Stimulated activated CD8-positive, alpha-beta memory T cell treated with anti-CD3 and anti-CD28 coated beads, Interleukin-15, amount 100 ng/mL, for 24 hours (primary cell): ENCODE data around the gene ETV5.

ENCODE experiments used
- DNase-seq: peaks from one replicate; pipeline ENCODE4 v3.0.0-alpha.2; 2020; ENCODE audit warnings: low read depth

ETV5 gene

GRCh38 chr3:186108941-186109865, at the start of gene ETV5:
TSS of gene ETV5 (minus strand) at chr3:186109089. CDS start at chr3:186105868, 3,221 bp downstream.
- DNase-seq: peak; percentile 79

- no peak for DNase-seq
These were observed 45.8 kb upstream of the ETV5 start for GRCh38 chr3:186154641-186155040.

- no peak for DNase-seq
These were observed 44.0 kb upstream of the ETV5 start for GRCh38 chr3:186152889-186153292.

- DNase-seq: no peak
These were observed 43.5 kb upstream of the ETV5 start for GRCh38 chr3:186152361-186152798.

GRCh38 chr3:186151077-186151971, 42.4 kb upstream of the ETV5 start:
- no peak for DNase-seq

GRCh38 chr3:186150041-186150830, 41.3 kb upstream of the ETV5 start:
- DNase-seq: no peak

- DNase-seq: no peak
These were observed 40.6 kb upstream of the ETV5 start for GRCh38 chr3:186149319-186149960.

- DNase-seq: no peak
These were observed 35.4 kb upstream of the ETV5 start for GRCh38 chr3:186144257-186144656.

GRCh38 chr3:186143250-186143649, 34.4 kb upstream of the ETV5 start:
- DNase-seq: no peak

- DNase-seq: no peak
These were observed 33.6 kb upstream of the ETV5 start for GRCh38 chr3:186142393-186142932.

GRCh38 chr3:186141790-186142189, 32.9 kb upstream of the ETV5 start:
- DNase-seq: no peak

GRCh38 chr3:186138272-186138981, 29.5 kb upstream of the ETV5 start:
- DNase-seq: no peak

- no peak for DNase-seq
These were observed 28.3 kb upstream of the ETV5 start for GRCh38 chr3:186137051-186137685.

- DNase-seq: no peak
These were observed 25.1 kb upstream of the ETV5 start for GRCh38 chr3:186133980-186134379.

- DNase-seq: no peak
These were observed 23.6 kb upstream of the ETV5 start for GRCh38 chr3:186132487-186132886.

GRCh38 chr3:186129206-186129605, 20.3 kb upstream of the ETV5 start:
- no peak for DNase-seq

- DNase-seq: no peak
These were observed 19.3 kb upstream of the ETV5 start for GRCh38 chr3:186128158-186128557.

- DNase-seq: no peak
These were observed 18.6 kb upstream of the ETV5 start for GRCh38 chr3:186127463-186127862.

GRCh38 chr3:186125118-186125517, 16.2 kb upstream of the ETV5 start:
- no peak for DNase-seq

GRCh38 chr3:186124592-186124991, 15.7 kb upstream of the ETV5 start:
- no peak for DNase-seq
